Keratinocyte (primary cell): ENCODE results near the gene EMILIN3. TPM values are rescaled to one million over a fixed set of nuclear protein-coding genes. Genes with fewer than 3 reads are reported as not detected.

Source experiments
- DNase-seq: peaks from one replicate; pipeline ENCODE4 v3.0.0-alpha.2; 2011; ENCODE audit warnings: low read depth, missing footprints, low spot score
- FAIRE-seq: peaks from 2 replicates; lab custom pipeline; 2011; peaks lifted over from hg19 to GRCh38; lab: Jason Lieb, UNC
- H2AFZ ChIP-seq: 2 replicates; pipeline ENCODE4 v1.6.0; 2012; ENCODE audit warnings: low read length, control low read depth, inconsistent platforms; ENCODE audit not compliant: control insufficient read depth
- H3K27ac ChIP-seq: 2 replicates; pipeline ENCODE4 v1.5.1; 2011; ENCODE audit warnings: low read length; ENCODE audit not compliant: control insufficient read depth, insufficient read depth
- H3K27me3 ChIP-seq: 3 replicates; pipeline ENCODE4 v1.6.0; 2011; ENCODE audit warnings: low read length; ENCODE audit not compliant: control insufficient read depth, insufficient read depth; ENCODE audit errors: extremely low read depth
- H3K36me3 ChIP-seq, 2 experiments: 2 replicates in 1 of 2; 3 replicates in 1 of 2; pipeline ENCODE4 v1.5.1; 2011; ENCODE audit warnings: low read length in 2 of 2, mild to moderate bottlenecking in 1 of 2; ENCODE audit not compliant: control insufficient read depth in 2 of 2, insufficient read depth in 2 of 2; ENCODE audit errors: extremely low read depth in 1 of 2
- H3K4me1 ChIP-seq: 3 replicates; pipeline ENCODE4 v1.5.1; 2011; ENCODE audit warnings: low read length; ENCODE audit not compliant: control insufficient read depth, insufficient read depth; ENCODE audit errors: extremely low read depth
- H3K4me2 ChIP-seq: 3 replicates; pipeline ENCODE4 v1.6.0; 2011; ENCODE audit warnings: low read depth, low read length; ENCODE audit not compliant: control insufficient read depth, insufficient read depth; ENCODE audit errors: extremely low read depth
- H3K4me3 ChIP-seq, 3 experiments: fragments of 200-600 bp in 1 of 3; sonication (generic) in 1 of 3; 2 replicates in 2 of 3; 3 replicates in 1 of 3; pipeline ENCODE4 v1.5.1; 2011 to 2016; ENCODE audit warnings: low read length in 3 of 3, mild to moderate bottlenecking in 3 of 3, control low read depth in 2 of 3, inconsistent platforms in 1 of 3, low read depth in 1 of 3, mixed read lengths in 1 of 3, mixed run types in 1 of 3, moderate library complexity in 1 of 3; ENCODE audit not compliant: control insufficient read depth in 2 of 3, insufficient read depth in 2 of 3; ENCODE audit errors: extremely low read depth in 1 of 3
- H3K79me2 ChIP-seq: 2 replicates; pipeline ENCODE4 v1.6.0; 2012; ENCODE audit warnings: low read length; ENCODE audit not compliant: control insufficient read depth, insufficient read depth
- H3K9ac ChIP-seq: 3 replicates; pipeline ENCODE4 v1.6.0; 2011; ENCODE audit warnings: low read length; ENCODE audit not compliant: control insufficient read depth, insufficient read depth; ENCODE audit errors: extremely low read depth
- H3K9me1 ChIP-seq: 3 replicates; pipeline ENCODE4 v1.6.0; 2011; ENCODE audit warnings: low read length; ENCODE audit not compliant: control insufficient read depth, insufficient read depth; ENCODE audit errors: extremely low read depth
- H3K9me3 ChIP-seq: 2 replicates; pipeline ENCODE4 v1.5.1; 2012; ENCODE audit warnings: low read depth, low read length; ENCODE audit not compliant: control insufficient read depth
- H4K20me1 ChIP-seq: 3 replicates; pipeline ENCODE4 v1.6.0; 2011; ENCODE audit warnings: low read length; ENCODE audit not compliant: control insufficient read depth, insufficient read depth; ENCODE audit errors: extremely low read depth
- EZH2 ChIP-seq: IDR thresholded peaks from one replicate; pipeline ENCODE4 v1.6.1; 2012; ENCODE audit warnings: inconsistent platforms, mild to moderate bottlenecking, low read length, moderate library complexity
- dilution Hi-C: fragments of 300-500 bp; cut with MboI; formaldehyde crosslinking; loops from one replicate; pipeline ENCODE4 v1.7.0; 2020; ENCODE audit warnings: low sequenced_read_pairs; ENCODE audit not compliant: extremely low pct_ligation_motif_present
- polyA plus RNA-seq, 5 experiments: library from polyadenylated mRNA; depleted of rRNA in 3 of 5; stranded (reverse) in 3 of 5; stranded (forward) in 1 of 5; unstranded in 1 of 5; fragments of >200 nt; gene quantifications; 1 replicate in 1 of 5; 2 replicates in 3 of 5; 3 replicates in 1 of 5; pipeline versions ENCODE4 v1.2.1 to v1.2.3, GENCODE V29; 2011 to 2012; ENCODE audit warnings: missing spikeins in 2 of 5, low read depth in 1 of 5, low replicate concordance in 1 of 5
- TF ChIP-seq, protein P1 (sequence below), 3 experiments: IDR thresholded peaks in 1 of 3; conservative IDR thresholded peaks in 1 of 3; optimal IDR thresholded peaks in 1 of 3; 2 replicates in 2 of 3; 3 replicates in 1 of 3; pipeline versions ENCODE3 to v1.5.1; 2011; ENCODE audit warnings: low read length in 3 of 3, mild to moderate bottlenecking in 3 of 3, moderate library complexity in 2 of 3, control low read depth in 1 of 3, inconsistent platforms in 1 of 3; ENCODE audit not compliant: insufficient read depth in 2 of 3; ENCODE audit errors: extremely low read depth in 1 of 3

The EMILIN3 gene
- polyA plus RNA-seq, 1 donor (not counting 4 experiments of a cell fraction or from before 2014, with no cell fraction given) = not detected

DNA sequence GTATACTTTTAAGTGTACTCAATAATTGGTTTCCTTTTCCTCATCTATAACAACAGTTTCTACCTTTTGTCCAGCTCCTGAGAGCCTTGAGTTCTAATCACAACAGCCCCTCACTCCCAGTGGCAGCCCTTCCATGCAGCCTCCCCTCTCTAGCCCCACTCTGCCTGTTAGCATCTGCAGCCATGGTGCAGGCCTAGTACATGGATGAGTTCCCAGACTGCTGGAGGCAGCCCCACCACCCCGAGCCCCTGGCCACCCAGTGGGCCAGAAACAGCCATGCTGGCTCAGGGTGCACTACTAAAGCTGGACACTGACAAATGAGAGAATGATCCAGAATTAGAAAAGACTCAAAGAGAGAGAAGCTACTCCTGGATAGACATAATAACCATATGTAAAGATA, 35.7 kb downstream of the EMILIN3 start:
- Histone ChIP-seq H3K9ac (no peak overlapping the region), H3K4me2 (no peak overlapping the region), H4K20me1 (no peaks in the 10 kb centered on the region), H3K27ac (no peak overlapping the region), H3K4me1 (peaks cover 18% of the 10 kb centered on the region), H3K36me3 (no peaks in the 10 kb centered on the region), H3K79me2 (no peaks in the 10 kb centered on the region), H3K27me3 (no peaks in the 10 kb centered on the region), H3K9me1 (no peaks in the 10 kb centered on the region), H2AFZ (no peak overlapping the region), H3K4me3 (no peak overlapping the region), H3K9me3 (no peaks in the 10 kb centered on the region)
- DNase-seq = no peak
- dilution Hi-C loops = no loop called here
- TF ChIP-seq EZH2 = no peak
- TF ChIP-seq, protein P1, sequence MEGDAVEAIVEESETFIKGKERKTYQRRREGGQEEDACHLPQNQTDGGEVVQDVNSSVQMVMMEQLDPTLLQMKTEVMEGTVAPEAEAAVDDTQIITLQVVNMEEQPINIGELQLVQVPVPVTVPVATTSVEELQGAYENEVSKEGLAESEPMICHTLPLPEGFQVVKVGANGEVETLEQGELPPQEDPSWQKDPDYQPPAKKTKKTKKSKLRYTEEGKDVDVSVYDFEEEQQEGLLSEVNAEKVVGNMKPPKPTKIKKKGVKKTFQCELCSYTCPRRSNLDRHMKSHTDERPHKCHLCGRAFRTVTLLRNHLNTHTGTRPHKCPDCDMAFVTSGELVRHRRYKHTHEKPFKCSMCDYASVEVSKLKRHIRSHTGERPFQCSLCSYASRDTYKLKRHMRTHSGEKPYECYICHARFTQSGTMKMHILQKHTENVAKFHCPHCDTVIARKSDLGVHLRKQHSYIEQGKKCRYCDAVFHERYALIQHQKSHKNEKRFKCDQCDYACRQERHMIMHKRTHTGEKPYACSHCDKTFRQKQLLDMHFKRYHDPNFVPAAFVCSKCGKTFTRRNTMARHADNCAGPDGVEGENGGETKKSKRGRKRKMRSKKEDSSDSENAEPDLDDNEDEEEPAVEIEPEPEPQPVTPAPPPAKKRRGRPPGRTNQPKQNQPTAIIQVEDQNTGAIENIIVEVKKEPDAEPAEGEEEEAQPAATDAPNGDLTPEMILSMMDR (optimal IDR thresholded peaks at IDR 0.05 in 1 of 3, IDR thresholded peaks at IDR 0.05 in 1 of 3, conservative IDR thresholded peaks at IDR 0.05 in 1 of 3; ENCODE audit: extremely low read depth in 1 of 3, insufficient read depth in 2 of 3, low read length in 3 of 3) = no peak
- no peak for FAIRE-seq

DNA sequence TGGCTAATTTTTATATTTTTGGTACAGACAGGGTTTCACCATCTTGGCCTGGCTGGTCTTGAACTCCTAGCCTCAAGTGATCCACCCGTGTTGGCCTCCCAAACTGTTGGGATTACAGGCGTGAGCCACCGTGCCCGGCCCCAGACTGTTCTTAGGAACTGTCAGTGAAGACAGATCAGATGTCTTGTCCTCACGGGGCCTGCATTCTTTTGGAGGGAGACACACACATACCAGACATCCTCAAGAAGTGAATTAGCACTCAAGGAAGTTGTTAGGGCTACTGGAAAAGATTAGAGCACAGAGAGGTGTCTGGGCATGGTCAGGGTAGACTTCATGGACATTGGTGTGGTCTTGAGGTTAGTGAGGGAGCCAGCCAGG, 36.3 kb downstream of the EMILIN3 start:
- no peaks in the 10 kb centered on the region for H3K9me3 ChIP-seq
- no peaks in the 10 kb centered on the region for H4K20me1 ChIP-seq
- H2AFZ ChIP-seq = no peak overlapping the region
- no peak overlapping the region for H3K4me3 ChIP-seq
- H3K36me3 ChIP-seq = no peaks in the 10 kb centered on the region
- H3K9ac ChIP-seq = no peak overlapping the region
- H3K4me2 ChIP-seq = no peak overlapping the region
- TF ChIP-seq, protein P1 (optimal IDR thresholded peaks at IDR 0.05 in 1 of 3, IDR thresholded peaks at IDR 0.05 in 1 of 3, conservative IDR thresholded peaks at IDR 0.05 in 1 of 3; ENCODE audit: extremely low read depth in 1 of 3, insufficient read depth in 2 of 3, low read length in 3 of 3) = no peak
- TF ChIP-seq EZH2 = no peak
- DNase-seq = no peak
- no peaks in the 10 kb centered on the region for H3K9me1 ChIP-seq
- dilution Hi-C loops = no loop called here
- FAIRE-seq = no peak
- no peaks in the 10 kb centered on the region for H3K27me3 ChIP-seq
- peaks cover 18% of the 10 kb centered on the region for H3K4me1 ChIP-seq
- H3K79me2 ChIP-seq = no peaks in the 10 kb centered on the region
- H3K27ac ChIP-seq = no peak overlapping the region
